RPMI7951 (cell line): ENCODE measurements around the gene RAB17. TPM values are rescaled to one million over a fixed set of nuclear protein-coding genes. Genes with fewer than 3 reads are reported as not detected.
"Not testable (repeated sequence)": the region's sequence is repeated elsewhere in the genome, so short reads cannot be mapped to it uniquely, and the experiment has no call there.

ENCODE experiments used
- DNase-seq: peaks from one replicate; pipeline ENCODE4 v3.0.0-alpha.2; 2012; ENCODE audit warnings: low read depth
- total RNA-seq: library from RNA; depleted of rRNA; stranded (reverse); fragments of >200 nt; shearing (Covaris generic); gene quantifications from 2 replicates; pipeline ENCODE4 v1.2.3, GENCODE V29; 2014

Gene RAB17
- total RNA-seq, 1 experiment from 2014 or later: 3.6 TPM

DNA sequence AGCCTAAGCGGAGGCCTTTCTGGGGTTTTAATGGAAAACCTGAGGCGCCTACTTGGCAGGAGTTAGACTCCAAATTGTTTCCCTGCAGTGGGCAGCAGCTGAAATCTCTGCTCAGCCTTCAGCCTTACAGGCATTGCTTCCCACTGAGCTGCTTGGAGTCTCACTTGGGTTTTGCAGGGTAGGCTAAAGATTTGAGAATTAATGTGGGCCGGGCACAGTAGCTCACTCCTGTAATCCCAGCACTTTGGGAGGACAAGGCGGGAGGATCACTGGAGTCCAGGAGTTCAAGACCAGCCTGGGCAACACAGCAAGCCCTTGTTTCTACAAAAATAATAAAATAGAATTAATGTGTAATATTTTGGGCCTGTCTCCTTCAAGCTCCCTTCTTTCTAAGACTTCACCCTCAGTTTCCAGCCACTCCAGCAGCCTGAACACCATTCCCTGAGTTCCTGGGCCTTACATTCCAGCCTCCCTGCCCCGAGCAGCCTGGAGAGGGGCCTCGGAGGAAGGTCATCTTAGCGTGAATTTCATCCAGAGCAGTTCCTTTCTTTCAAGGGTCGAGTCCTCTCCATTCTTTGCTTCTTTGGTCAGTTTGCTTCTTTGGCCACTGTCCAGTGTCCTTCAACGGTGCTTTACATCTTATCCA is 9.1 kb upstream of the RAB17 start:
- no peak for DNase-seq

DNA sequence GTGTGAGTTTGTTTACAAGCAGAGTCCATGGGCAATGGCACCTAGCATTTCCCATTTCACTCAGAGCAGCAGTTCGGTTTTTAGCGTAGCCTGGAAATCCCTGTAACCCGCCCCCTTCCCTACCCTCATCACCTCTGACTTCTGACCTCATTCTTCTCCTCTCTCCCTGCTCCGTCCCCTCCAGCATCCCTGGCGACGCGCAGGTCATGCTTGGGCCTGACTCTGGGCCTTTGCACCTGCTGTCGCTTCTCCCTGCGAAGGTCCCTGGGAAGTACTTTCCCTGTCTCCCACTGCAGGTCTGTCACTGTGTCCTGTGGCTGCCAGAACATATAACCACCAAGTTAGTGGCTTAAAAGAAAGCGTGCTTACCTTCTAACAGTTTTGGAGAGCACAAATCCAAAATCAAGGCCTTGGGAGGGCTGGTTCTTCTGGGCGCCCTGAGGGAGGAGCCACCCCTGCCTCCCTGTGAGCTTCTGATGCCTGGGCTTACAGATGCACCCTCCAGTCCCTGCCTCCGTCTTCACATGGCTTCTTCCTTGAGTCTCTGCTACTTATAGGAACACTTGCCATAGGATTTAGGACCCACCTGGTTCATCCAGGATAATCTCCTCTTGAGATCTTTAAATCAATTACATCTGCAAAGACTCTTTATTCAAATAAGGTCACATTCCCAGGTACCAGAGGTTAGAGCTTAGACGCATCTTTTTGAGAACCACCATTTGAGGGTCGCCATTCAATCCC is 8.1 kb upstream of the RAB17 start:
- DNase-seq: no peak

DNA sequence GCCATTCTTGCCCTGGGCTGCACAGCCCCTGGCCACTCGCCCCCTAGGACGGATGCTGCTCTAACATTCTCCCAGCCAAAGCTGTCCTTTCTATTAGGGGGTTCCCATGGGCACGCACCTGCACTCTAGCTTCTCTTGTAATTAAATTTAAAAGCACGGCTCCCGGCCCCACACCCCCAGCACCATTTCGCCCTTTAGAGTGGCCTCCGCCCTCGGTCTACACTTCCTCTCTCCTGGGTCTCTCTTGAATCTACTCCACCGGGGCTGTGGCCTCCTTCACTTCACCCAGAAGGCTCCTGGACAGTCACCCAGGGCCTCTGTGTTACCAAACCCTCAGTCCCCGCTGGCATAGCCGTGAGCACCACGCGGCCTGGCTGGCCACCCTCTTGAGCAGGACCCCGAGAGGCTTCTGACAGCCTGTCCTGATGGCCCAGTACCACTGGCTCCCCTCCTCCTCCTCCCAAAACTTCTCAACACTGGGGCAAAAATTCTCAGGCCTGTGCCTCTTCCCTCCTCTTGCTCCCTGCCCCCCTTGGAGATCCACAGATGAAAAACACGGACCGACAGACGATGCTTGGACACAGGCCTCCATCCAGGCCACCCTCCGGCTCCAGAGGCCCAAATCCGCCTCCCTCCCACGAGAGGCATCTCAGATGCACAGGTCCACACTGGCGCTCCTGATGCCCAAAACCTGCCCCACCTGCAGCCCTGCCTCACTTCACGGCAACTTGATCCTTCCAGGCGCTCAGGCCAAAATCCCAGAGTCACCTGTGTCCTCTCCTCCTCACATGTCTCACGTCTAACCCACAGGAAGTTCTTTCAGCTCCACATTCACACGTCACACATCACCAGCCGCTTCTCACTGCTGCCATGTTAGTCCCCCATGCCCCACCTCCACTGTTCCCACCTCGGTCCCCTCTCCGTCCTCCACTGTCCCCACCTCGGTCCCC is 6.9 kb upstream of the RAB17 start:
- DNase-seq: no peak

GRCh38 chr2:237596520-237597195 is 6.1 kb upstream of the RAB17 start:
- peak; percentile 23 for DNase-seq

- not testable (repeated sequence) for DNase-seq
Observed at GRCh38 chr2:237595829-237596519, 5.4 kb upstream of the RAB17 start.

GRCh38 chr2:237594514-237594871 is 4.0 kb upstream of the RAB17 start:
- no peak for DNase-seq

GRCh38 chr2:237593596-237594320 is 3.2 kb upstream of the RAB17 start:
- no peak for DNase-seq

DNA sequence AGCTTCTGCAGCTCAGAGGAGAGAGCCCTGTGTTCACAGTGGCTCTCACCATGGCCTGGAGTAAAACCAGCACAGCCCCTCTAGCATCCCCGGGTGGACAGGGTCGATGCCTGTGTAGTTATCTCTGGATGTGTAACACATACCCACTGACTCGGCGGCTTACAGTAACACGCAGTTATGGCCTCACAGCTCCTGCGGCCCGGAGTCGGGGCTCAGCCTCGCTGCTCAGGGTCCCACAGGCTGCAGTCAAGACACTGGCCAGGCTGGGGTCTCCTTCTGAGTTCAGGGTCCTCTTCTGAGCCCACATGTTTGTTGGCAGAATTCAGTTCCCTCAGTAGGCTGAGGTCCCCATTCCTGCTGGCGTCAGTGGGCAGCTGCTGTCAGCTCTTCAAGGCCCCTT is 2.5 kb upstream of the RAB17 start:
- no peak for DNase-seq

- no peak for DNase-seq
Observed at GRCh38 chr2:237592425-237592980, 2.0 kb upstream of the RAB17 start.

DNA sequence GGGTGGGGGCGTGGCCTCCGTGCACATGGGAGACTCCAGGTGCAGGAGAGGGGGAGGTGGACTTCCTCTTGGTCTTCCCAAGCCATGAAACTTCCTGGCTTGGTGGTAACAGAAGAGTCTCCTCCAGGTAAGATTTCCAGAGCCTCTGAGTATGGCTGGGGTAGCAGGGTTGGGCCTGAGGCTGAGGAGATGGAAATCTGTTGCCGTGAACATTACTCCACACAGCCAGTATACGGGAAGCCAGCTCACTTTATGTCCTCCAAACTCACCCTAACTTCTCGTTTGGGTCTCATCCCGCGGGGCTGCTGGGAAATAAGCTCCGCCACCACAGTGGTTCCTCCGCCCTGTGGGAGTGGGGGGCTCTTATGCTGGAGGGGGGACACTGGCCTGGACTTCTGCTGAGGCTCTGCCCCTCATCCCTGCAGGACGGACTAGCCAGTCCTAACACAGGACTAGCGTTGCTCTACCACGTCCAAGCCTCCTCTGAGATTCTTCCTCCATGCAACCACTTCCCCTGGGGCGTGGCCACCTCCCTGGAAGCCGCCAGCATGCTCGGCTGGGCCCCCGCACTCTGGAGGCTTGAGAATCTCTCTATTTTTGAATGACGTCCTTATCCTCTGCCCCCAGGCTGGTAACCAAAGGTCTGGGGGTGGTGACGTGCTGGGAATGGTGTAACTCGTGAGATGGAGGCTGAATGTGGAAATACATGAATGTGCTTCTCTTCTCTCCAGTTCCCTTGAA is 777 bp upstream of the RAB17 start:
- DNase-seq: peak; percentile 90

DNA sequence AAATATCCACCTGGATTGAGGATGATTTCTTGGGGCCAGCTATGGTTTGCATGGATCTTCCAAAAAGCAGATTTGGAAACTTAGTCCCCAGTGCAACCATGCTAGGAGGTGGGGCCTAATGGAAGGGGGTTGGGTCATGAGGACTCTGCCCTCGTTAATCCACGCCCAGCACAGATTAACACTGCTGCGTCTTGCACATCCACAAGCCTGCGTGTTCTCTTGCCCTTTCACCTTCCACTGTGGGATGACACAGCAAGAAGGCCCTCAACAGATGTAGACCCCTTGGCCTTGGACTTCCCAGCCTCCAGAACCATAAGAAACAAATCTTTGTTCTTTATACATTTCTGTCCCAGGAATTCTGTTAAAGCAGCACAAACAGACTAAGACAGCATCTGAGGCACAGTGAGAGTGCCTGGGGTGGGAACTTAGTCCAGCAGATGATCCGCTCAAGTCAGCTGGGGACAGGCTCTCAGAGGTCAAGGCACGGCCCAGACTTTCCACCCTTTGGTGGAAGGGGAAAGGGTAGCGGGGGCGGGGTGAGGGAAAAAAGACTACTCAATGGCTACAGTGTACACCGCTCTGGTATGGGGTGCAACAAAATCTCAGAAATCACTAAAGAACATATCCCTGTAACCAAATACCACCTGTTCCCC is 2.4 kb downstream of the RAB17 start:
- DNase-seq: no peak

DNA sequence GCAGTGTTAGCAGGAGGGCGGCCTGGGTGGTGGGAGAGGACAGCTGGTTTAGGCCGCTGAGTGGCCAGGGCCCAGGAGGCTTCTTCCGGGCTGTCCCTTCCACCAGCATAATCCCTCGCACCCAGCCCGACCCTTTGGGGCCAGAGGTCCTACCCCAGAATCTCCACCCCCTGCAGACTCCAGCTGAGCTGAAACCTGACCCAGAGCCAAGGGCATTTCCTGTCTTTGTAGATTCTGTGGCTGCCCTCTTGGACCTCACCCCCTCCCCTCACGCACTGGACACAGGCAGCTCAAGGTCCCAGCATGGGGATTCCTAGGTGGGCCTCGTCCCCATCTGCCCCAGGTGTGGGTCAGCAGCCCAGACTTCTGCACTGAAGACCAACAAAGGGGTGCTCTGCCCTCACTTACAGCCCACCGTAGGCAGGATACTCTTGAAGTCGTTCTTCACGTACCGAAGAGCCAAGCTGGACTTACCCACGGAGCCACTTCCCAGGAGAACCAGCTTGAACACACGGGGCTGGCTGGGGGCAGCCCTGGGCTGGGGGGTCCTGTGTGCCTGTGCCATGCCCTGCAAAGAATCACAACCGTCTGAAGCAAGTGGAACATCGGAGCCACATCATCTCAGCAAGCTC is 4.8 kb downstream of the RAB17 start:
- DNase-seq: no peak

DNA sequence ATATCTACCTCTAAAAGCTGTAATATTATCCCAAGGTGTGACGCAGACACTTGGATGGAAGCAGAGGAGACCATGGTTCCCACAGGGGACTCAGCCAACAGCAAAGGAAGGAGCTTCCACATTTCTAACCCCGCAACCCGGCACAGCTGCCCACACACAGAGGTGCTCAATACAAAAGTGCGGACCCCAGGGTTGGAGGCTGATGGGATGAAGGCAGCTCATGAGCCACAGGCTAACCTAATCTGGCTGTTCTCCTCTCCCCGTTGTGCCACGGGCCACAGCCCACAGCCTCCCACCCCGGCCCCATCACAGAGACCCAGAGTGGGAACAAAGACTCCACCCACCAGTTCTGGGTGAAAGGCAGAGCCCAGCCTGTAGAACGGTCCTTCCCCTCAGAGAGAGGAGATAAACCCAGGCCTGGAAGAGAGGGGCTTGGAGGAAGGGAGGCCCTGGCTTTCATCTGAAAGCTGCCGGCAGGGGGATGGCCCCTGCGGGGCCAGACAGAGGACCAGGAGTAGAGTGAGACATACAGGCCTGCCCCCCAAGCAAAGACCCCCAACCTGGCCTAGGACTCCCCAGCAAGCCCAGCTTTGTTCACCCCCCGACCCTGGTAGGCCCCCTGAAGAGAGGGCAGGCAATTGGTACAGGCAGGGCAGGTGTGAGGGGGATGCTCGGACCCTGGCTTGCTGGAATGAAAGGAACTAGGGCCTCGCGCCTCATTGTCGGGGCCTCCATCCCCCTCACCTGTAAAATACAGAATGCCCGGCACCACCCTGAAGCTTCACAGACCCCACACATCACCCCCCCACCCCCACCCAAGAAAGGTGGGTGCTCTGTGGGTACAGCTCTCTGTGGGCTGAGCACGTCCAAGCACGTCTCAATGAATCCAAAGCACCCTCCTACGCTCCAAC is 6.9 kb downstream of the RAB17 start:
- no peak for DNase-seq

- peak; percentile 77 for DNase-seq
Observed at GRCh38 chr2:237581751-237582746, 8.5 kb downstream of the RAB17 start.

DNA sequence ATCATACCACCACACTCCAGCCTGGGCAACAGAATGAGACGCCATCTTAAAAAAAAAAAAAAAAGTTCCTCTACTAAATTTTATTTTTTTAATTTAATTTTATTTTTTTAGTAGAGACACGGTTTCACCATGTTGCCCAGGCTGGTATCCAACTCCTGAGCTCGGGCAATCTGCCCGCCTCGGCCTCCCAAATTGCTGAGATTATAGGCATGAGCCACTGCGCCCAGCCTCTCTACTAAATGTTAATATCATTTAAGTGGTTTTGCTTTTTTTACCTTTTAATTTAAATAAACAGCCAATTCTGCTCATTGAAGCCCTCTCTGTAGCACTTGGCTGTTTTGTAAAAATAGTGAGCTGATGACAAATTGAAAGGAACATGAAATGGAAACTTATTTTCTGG is 9.2 kb downstream of the RAB17 start:
- DNase-seq: no peak
